Measurements from ENCODE around the gene NPY1R.

DNA sequence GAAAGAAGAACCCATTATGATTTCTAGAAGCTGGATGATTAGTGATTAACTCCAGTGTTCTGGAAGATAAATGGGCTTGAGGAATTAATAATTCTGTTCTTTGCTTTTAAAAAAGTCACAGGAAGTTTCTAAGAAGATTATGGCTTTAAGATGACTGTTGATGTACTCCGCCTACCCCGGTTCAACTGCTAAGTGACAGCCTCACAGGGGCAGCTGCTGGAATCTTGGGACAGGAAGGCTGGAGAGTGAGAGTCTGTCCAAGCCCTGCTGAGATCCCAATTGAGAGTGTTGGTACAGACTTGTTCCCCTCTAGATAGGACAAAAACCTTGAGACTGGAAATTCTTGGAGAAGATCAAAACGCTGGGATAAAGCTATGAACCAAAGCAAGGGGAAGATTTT lies 37.3 kb downstream of the NPY1R start:
- TF ChIP-seq, protein P1, sequence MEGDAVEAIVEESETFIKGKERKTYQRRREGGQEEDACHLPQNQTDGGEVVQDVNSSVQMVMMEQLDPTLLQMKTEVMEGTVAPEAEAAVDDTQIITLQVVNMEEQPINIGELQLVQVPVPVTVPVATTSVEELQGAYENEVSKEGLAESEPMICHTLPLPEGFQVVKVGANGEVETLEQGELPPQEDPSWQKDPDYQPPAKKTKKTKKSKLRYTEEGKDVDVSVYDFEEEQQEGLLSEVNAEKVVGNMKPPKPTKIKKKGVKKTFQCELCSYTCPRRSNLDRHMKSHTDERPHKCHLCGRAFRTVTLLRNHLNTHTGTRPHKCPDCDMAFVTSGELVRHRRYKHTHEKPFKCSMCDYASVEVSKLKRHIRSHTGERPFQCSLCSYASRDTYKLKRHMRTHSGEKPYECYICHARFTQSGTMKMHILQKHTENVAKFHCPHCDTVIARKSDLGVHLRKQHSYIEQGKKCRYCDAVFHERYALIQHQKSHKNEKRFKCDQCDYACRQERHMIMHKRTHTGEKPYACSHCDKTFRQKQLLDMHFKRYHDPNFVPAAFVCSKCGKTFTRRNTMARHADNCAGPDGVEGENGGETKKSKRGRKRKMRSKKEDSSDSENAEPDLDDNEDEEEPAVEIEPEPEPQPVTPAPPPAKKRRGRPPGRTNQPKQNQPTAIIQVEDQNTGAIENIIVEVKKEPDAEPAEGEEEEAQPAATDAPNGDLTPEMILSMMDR (IDR thresholded peaks at IDR 0.05; ENCODE audit: low read length) = no peak
- no peak for TF ChIP-seq EZH2 (IDR thresholded peaks at IDR 0.05; ENCODE audit: borderline replicate concordance, low read length)

All from OCI-LY1 (cell line).